Measurements from ENCODE around the gene DDX60.
"Not testable (repeated sequence)": the region's sequence is repeated elsewhere in the genome, so short reads cannot be mapped to it uniquely, and the experiment has no call there.

DNA sequence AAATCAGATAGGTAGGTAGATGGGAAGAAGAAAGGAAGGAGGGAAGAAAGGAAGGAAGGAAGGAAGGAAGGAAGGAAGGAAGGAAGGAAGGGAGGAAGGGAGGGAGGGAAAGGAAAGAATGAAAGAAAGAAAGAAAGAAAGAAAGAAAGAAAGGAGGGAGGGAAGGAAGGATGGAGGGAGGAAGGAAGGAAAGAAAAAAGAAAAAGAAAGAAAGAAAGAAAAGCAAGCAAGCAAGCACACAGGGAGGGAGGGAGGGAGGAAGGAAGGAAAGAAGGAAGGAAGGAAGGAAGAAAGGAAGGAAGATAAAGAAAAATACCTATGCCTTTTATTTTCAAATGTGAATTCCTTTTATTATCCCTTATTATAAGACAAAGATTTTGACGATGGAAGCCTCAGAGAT, 32.7 kb downstream of the DDX60 start:
- TF ChIP-seq, protein P1, sequence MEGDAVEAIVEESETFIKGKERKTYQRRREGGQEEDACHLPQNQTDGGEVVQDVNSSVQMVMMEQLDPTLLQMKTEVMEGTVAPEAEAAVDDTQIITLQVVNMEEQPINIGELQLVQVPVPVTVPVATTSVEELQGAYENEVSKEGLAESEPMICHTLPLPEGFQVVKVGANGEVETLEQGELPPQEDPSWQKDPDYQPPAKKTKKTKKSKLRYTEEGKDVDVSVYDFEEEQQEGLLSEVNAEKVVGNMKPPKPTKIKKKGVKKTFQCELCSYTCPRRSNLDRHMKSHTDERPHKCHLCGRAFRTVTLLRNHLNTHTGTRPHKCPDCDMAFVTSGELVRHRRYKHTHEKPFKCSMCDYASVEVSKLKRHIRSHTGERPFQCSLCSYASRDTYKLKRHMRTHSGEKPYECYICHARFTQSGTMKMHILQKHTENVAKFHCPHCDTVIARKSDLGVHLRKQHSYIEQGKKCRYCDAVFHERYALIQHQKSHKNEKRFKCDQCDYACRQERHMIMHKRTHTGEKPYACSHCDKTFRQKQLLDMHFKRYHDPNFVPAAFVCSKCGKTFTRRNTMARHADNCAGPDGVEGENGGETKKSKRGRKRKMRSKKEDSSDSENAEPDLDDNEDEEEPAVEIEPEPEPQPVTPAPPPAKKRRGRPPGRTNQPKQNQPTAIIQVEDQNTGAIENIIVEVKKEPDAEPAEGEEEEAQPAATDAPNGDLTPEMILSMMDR (IDR thresholded peaks at IDR 0.05; ENCODE audit: insufficient read depth, low read length, poor library complexity, severe bottlenecking) = not testable (repeated sequence)
- not testable (repeated sequence) for TF ChIP-seq EZH2phosphoT487 (conservative IDR thresholded peaks at IDR 0.05; ENCODE audit: low read length)
